Ishikawa (cell line): ENCODE results near the gene EGF.

Experiments used
- EP300 ChIP-seq: IDR thresholded peaks from 2 replicates; pipeline ENCODE4 v1.6.1; 2012; ENCODE audit warnings: borderline replicate concordance
- FOXM1 ChIP-seq: IDR thresholded peaks from 2 replicates; pipeline ENCODE4 v1.6.1; 2012; ENCODE audit warnings: low read depth, borderline replicate concordance
- TAF1 ChIP-seq: IDR thresholded peaks from 2 replicates; pipeline ENCODE4 v1.6.1; 2012; ENCODE audit warnings: low read depth, mild to moderate bottlenecking
- TCF12 ChIP-seq: IDR thresholded peaks from 2 replicates; pipeline ENCODE4 v1.6.1; 2012; ENCODE audit warnings: low read depth
- TF ChIP-seq, protein P1 (sequence below): IDR thresholded peaks from 2 replicates; pipeline ENCODE4 v1.6.1; 2012; ENCODE audit warnings: low read depth, mild to moderate bottlenecking

DNA sequence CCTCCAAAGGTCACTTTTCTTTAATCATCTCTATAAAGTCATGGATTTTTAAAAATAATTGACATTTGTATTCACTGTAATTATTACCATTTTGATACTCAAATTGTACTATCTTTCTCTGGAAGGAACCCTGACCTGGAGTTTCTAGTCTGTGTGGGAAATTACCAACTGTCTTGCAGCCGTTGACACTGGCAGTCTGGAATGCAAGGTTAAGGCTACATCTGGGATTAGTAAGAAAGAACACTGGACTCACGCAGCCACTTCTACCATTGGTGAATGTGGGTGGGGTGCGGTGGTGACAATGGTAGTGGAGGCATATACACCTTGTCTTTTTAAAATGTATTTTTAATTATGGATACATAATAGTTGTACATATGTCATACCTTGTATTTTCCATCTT lies 40.9 kb downstream of the EGF start:
- no peak for TF ChIP-seq EP300
- TF ChIP-seq FOXM1: no peak
- TF ChIP-seq TAF1: no peak
- TF ChIP-seq, protein P1, sequence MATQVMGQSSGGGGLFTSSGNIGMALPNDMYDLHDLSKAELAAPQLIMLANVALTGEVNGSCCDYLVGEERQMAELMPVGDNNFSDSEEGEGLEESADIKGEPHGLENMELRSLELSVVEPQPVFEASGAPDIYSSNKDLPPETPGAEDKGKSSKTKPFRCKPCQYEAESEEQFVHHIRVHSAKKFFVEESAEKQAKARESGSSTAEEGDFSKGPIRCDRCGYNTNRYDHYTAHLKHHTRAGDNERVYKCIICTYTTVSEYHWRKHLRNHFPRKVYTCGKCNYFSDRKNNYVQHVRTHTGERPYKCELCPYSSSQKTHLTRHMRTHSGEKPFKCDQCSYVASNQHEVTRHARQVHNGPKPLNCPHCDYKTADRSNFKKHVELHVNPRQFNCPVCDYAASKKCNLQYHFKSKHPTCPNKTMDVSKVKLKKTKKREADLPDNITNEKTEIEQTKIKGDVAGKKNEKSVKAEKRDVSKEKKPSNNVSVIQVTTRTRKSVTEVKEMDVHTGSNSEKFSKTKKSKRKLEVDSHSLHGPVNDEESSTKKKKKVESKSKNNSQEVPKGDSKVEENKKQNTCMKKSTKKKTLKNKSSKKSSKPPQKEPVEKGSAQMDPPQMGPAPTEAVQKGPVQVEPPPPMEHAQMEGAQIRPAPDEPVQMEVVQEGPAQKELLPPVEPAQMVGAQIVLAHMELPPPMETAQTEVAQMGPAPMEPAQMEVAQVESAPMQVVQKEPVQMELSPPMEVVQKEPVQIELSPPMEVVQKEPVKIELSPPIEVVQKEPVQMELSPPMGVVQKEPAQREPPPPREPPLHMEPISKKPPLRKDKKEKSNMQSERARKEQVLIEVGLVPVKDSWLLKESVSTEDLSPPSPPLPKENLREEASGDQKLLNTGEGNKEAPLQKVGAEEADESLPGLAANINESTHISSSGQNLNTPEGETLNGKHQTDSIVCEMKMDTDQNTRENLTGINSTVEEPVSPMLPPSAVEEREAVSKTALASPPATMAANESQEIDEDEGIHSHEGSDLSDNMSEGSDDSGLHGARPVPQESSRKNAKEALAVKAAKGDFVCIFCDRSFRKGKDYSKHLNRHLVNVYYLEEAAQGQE: no peak
- no peak for TF ChIP-seq TCF12
